IPS DF 6.9 (cell line): ENCODE data around the gene GIMAP1.

Experiments used
- DNase-seq: peaks from one replicate; pipeline ENCODE4 v3.0.0-alpha.2; 2013; ENCODE audit warnings: low read depth, low spot score
- H3K27ac ChIP-seq: one replicate; pipeline ENCODE4 v1.5.1; 2013; ENCODE audit warnings: low read length, control low read depth
- H3K27me3 ChIP-seq: 2 replicates; pipeline ENCODE4 v1.6.1; 2013; ENCODE audit warnings: mild to moderate bottlenecking, low read length; ENCODE audit not compliant: control insufficient read depth, insufficient read depth
- H3K36me3 ChIP-seq: 2 replicates; pipeline ENCODE4 v1.6.1; 2013; ENCODE audit warnings: low read length; ENCODE audit not compliant: control insufficient read depth, insufficient read depth
- H3K4me1 ChIP-seq: 2 replicates; pipeline ENCODE4 v1.6.1; 2013; ENCODE audit warnings: low read length; ENCODE audit not compliant: control insufficient read depth, insufficient read depth
- H3K4me3 ChIP-seq: 2 replicates; pipeline ENCODE4 v1.5.1; 2013; ENCODE audit warnings: mild to moderate bottlenecking, low read length
- H3K9me3 ChIP-seq: 2 replicates; pipeline ENCODE4 v1.6.1; 2013; ENCODE audit warnings: low read length, inconsistent platforms; ENCODE audit not compliant: control insufficient read depth, insufficient read depth
- WGBS: extraction: QIAGEN DNeasy Blood & Tissue Kit; methylation state at CpG from one replicate; pipeline ENCODE4 v1.1.7; 2013; ENCODE audit warnings: mixed read lengths, missing lambda C conversion rate; ENCODE audit not compliant: insufficient read length, insufficient coverage; 5-methylcytosine and 5-hydroxymethylcytosine counted together

The GIMAP1 gene

GRCh38 chr7:150745876-150746275 is 29.5 kb downstream of the GIMAP1 start:
- no peak overlapping the region for H3K4me3 ChIP-seq
- H3K4me1 ChIP-seq, result no peaks in the 10 kb centered on the region
- H3K27ac ChIP-seq, result no peak overlapping the region
- H3K36me3 ChIP-seq, result no peaks in the 10 kb centered on the region
- no peak for DNase-seq
- WGBS, result no CpG with 5 or more reads among the region's 3 CpGs
- H3K27me3 ChIP-seq, result peaks cover 52% of the 10 kb centered on the region
- no peaks in the 10 kb centered on the region for H3K9me3 ChIP-seq

- peaks cover 42% of the 10 kb centered on the region for H3K27me3 ChIP-seq
- H3K4me1 ChIP-seq, result no peaks in the 10 kb centered on the region
- H3K4me3 ChIP-seq, result no peak overlapping the region
- WGBS, result no CpG with 5 or more reads among the region's 6 CpGs
- no peaks in the 10 kb centered on the region for H3K36me3 ChIP-seq
- no peaks in the 10 kb centered on the region for H3K9me3 ChIP-seq
- DNase-seq, result no peak
- H3K27ac ChIP-seq, result no peak overlapping the region
Measured at GRCh38 chr7:150746921-150747320, 30.5 kb downstream of the GIMAP1 start.

GRCh38 chr7:150748376-150748775 is 32.0 kb downstream of the GIMAP1 start:
- WGBS, result no CpG with 5 or more reads among the region's 4 CpGs
- no peak overlapping the region for H3K27ac ChIP-seq
- no peak for DNase-seq
- no peaks in the 10 kb centered on the region for H3K4me1 ChIP-seq
- H3K9me3 ChIP-seq, result no peaks in the 10 kb centered on the region
- no peaks in the 10 kb centered on the region for H3K36me3 ChIP-seq
- no peak overlapping the region for H3K4me3 ChIP-seq
- peaks cover 29% of the 10 kb centered on the region for H3K27me3 ChIP-seq

- H3K36me3 ChIP-seq, result no peaks in the 10 kb centered on the region
- peaks cover 7% of the 10 kb centered on the region; the same call in 1 of the 2 replicates for H3K27me3 ChIP-seq
- H3K27ac ChIP-seq, result no peak overlapping the region
- H3K4me1 ChIP-seq, result no peaks in the 10 kb centered on the region
- no CpG with 5 or more reads among the region's 2 CpGs for WGBS
- H3K4me3 ChIP-seq, result no peak overlapping the region
- no peak for DNase-seq
- no peaks in the 10 kb centered on the region for H3K9me3 ChIP-seq
Measured at GRCh38 chr7:150751702-150752101, 35.3 kb downstream of the GIMAP1 start.

- Histone ChIP-seq H3K9me3 (no peaks in the 10 kb centered on the region), H3K27ac (no peak overlapping the region), H3K4me3 (no peak overlapping the region), H3K36me3 (no peaks in the 10 kb centered on the region), H3K27me3 (no peaks in the 10 kb centered on the region; the same call in 1 of the 2 replicates), H3K4me1 (no peaks in the 10 kb centered on the region)
- no CpG with 5 or more reads among the region's 6 CpGs for WGBS
- DNase-seq, result no peak
Measured at GRCh38 chr7:150753239-150753638, 36.8 kb downstream of the GIMAP1 start.

- no CpG with 5 or more reads among the region's 3 CpGs for WGBS
- no peak overlapping the region for H3K4me3 ChIP-seq
- no peaks in the 10 kb centered on the region; the same call in 1 of the 2 replicates for H3K27me3 ChIP-seq
- H3K36me3 ChIP-seq, result no peaks in the 10 kb centered on the region
- H3K9me3 ChIP-seq, result no peaks in the 10 kb centered on the region
- no peaks in the 10 kb centered on the region for H3K4me1 ChIP-seq
- DNase-seq, result no peak
- H3K27ac ChIP-seq, result no peak overlapping the region
Measured at GRCh38 chr7:150753826-150754603, 37.6 kb downstream of the GIMAP1 start.

GRCh38 chr7:150754951-150755350 is 38.5 kb downstream of the GIMAP1 start:
- Histone ChIP-seq H3K27ac (no peak overlapping the region), H3K9me3 (no peaks in the 10 kb centered on the region), H3K27me3 (no peaks in the 10 kb centered on the region; the same call in 1 of the 2 replicates), H3K36me3 (no peaks in the 10 kb centered on the region), H3K4me1 (no peaks in the 10 kb centered on the region), H3K4me3 (no peak overlapping the region)
- no peak for DNase-seq

- H3K4me1 ChIP-seq, result no peaks in the 10 kb centered on the region
- no CpG with 5 or more reads among the region's 4 CpGs for WGBS
Measured at GRCh38 chr7:150755473-150756099, 39.2 kb downstream of the GIMAP1 start.

GRCh38 chr7:150756166-150756565 is 39.8 kb downstream of the GIMAP1 start:
- no peaks in the 10 kb centered on the region; the same call in 1 of the 2 replicates for H3K27me3 ChIP-seq
- H3K27ac ChIP-seq, result no peak overlapping the region
- H3K36me3 ChIP-seq, result no peaks in the 10 kb centered on the region

More at GRCh38 chr7:150755473-150756099, 39.2 kb downstream of the GIMAP1 start:
- Histone ChIP-seq H3K36me3 (no peaks in the 10 kb centered on the region), H3K9me3 (no peaks in the 10 kb centered on the region), H3K4me3 (no peak overlapping the region), H3K27ac (no peak overlapping the region), H3K27me3 (no peaks in the 10 kb centered on the region; the same call in 1 of the 2 replicates)
- DNase-seq, result no peak

GRCh38 chr7:150756858-150757257 is 40.4 kb downstream of the GIMAP1 start:
- Histone ChIP-seq H3K27me3 (no peaks in the 10 kb centered on the region; the same call in 1 of the 2 replicates), H3K27ac (no peak overlapping the region), H3K9me3 (no peaks in the 10 kb centered on the region), H3K36me3 (no peaks in the 10 kb centered on the region), H3K4me1 (no peaks in the 10 kb centered on the region), H3K4me3 (no peak overlapping the region)
- WGBS, result no CpG with 5 or more reads among the region's 1 CpG
- no peak for DNase-seq

More at GRCh38 chr7:150756166-150756565, 39.8 kb downstream of the GIMAP1 start:
- no peak for DNase-seq
- Histone ChIP-seq H3K9me3 (no peaks in the 10 kb centered on the region), H3K4me3 (no peak overlapping the region), H3K4me1 (no peaks in the 10 kb centered on the region)
- no CpG with 5 or more reads among the region's 3 CpGs for WGBS
